ENCODE results near the gene PLOD1.

Gene PLOD1

DNA sequence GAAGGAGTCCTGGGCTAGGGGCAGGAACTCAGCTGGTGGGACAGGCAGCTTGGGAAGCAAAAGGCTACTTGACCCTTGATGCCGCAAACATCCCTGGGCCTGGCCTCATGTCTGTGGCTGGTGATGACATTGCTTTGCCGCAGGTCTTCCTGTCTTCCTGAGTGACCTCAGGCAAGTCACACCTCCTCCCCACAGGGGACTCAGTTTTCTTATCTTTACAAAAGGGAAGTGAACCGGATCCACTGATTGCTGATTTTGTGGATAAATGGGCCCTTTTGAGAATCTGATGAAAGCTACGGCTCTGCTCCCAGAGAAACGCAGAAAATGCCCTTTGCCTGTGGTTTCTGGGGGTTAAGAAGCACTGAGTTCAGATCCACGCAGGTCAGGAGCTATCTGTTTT, 20.7 kb downstream of the PLOD1 start:
- no peak for DNase-seq
- Mint-ChIP-seq H3K9me3 (no peaks in the 10 kb centered on the region), H3K36me3 (ENCODE audit: low read depth) (peaks cover 51% of the 10 kb centered on the region), H3K27ac (no peak overlapping the region), H3K4me3 (no peak overlapping the region), H3K4me1 (peaks cover 3% of the 10 kb centered on the region), H3K27me3 (ENCODE audit: low read depth, poor library complexity) (peaks cover 3% of the 10 kb centered on the region)
- TF ChIP-seq, protein P1, sequence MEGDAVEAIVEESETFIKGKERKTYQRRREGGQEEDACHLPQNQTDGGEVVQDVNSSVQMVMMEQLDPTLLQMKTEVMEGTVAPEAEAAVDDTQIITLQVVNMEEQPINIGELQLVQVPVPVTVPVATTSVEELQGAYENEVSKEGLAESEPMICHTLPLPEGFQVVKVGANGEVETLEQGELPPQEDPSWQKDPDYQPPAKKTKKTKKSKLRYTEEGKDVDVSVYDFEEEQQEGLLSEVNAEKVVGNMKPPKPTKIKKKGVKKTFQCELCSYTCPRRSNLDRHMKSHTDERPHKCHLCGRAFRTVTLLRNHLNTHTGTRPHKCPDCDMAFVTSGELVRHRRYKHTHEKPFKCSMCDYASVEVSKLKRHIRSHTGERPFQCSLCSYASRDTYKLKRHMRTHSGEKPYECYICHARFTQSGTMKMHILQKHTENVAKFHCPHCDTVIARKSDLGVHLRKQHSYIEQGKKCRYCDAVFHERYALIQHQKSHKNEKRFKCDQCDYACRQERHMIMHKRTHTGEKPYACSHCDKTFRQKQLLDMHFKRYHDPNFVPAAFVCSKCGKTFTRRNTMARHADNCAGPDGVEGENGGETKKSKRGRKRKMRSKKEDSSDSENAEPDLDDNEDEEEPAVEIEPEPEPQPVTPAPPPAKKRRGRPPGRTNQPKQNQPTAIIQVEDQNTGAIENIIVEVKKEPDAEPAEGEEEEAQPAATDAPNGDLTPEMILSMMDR (IDR thresholded peaks at IDR 0.05): no peak

DNA sequence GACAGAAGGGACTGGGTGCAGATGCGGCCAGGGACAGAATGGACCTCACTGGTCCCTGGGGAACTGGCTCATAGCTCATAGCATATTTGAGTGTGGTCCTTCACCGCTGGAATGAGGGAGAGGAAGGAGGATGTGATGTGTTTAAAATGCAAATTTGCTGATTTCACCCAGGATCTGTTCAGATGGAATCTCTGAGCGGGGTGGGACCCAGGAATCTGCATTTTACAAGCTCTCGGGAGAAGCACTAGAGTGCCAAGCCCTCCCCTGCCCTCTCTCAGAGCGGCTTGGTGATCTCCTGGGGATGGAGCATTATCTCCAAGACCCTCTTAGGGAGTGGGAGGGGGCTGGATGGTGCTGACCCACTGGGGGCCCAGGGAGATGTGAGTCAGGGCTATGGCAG, 22.9 kb downstream of the PLOD1 start:
- H3K27me3 Mint-ChIP-seq (ENCODE audit: low read depth, poor library complexity): no peaks in the 10 kb centered on the region
- DNase-seq: no peak
- no peak overlapping the region for H3K27ac Mint-ChIP-seq
- no peak overlapping the region for H3K4me3 Mint-ChIP-seq
- TF ChIP-seq, protein P1 (IDR thresholded peaks at IDR 0.05): no peak
- peaks cover 15% of the 10 kb centered on the region for H3K4me1 Mint-ChIP-seq
- peaks cover 42% of the 10 kb centered on the region for H3K36me3 Mint-ChIP-seq (ENCODE audit: low read depth)
- H3K9me3 Mint-ChIP-seq: no peaks in the 10 kb centered on the region

DNA sequence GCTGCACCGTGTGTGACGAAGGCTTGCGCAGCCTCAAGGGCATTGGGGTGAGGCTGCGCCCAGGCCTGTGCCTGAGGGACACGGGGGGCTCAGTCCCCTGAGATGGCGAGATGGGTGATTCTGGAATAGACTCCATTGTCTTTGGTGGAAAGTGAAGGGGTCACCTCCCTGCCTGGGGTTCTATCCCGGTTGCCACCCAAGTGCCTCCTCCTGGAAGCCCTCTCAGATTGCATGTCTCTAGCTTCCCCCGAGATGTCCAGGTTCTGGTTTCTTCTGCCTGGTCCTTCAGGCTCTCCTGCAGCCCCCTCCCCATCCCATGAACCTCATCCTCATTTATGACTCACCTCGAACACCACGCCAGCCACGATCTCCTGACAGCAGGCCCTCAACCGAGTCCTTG, 23.4 kb downstream of the PLOD1 start:
- H3K4me1 Mint-ChIP-seq: peaks cover 15% of the 10 kb centered on the region
- H3K9me3 Mint-ChIP-seq: no peaks in the 10 kb centered on the region
- H3K4me3 Mint-ChIP-seq: no peak overlapping the region
- peaks cover 37% of the 10 kb centered on the region for H3K36me3 Mint-ChIP-seq (ENCODE audit: low read depth)
- no peak overlapping the region for H3K27ac Mint-ChIP-seq
- TF ChIP-seq, protein P1 (IDR thresholded peaks at IDR 0.05): no peak
- no peaks in the 10 kb centered on the region for H3K27me3 Mint-ChIP-seq (ENCODE audit: low read depth, poor library complexity)
- no peak for DNase-seq

DNA sequence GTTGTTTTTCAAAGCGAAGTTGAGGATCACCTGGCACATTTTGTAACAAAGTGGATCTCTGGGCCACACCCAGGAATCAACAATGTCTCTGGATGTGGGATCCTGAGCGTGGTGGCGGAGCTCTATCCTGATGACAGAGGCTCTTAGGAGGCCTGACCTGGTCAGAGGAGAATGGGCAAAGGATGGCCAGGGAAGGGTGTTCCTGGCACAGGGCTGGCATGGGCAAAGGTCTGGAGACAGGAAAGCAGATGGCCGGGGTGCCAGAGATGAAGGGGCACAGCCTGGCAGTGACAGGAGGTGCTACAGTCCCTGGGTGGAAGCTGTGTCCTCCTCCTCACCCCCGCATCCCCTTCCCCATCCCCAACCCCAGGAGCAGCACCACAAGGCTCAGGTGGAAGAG, 25.8 kb downstream of the PLOD1 start:
- H3K36me3 Mint-ChIP-seq (ENCODE audit: low read depth): peaks cover 45% of the 10 kb centered on the region

DNA sequence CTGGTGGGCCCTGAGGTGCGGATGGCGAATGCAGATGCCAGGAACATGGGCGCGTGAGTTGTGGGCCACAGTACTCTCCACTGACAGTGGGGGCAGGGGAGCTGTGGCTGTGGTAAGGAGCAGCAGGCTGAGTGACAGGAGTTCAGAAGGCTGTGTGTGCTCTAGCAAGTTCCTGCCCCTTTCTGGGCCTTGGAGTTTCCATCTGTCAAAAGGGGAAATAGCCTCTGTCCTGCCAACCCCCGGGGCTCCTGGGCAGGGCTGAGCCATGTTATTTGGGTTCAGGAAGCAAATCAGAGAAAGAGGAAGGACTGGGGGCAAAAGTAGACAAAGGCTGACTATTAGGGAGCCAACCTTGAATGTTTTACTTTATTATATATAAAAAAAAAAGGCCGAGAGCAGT, 26.2 kb downstream of the PLOD1 start:
- H3K4me1 Mint-ChIP-seq: peaks cover 15% of the 10 kb centered on the region
- H3K27me3 Mint-ChIP-seq (ENCODE audit: low read depth, poor library complexity): no peaks in the 10 kb centered on the region
- no peak overlapping the region for H3K4me3 Mint-ChIP-seq
- peaks cover 45% of the 10 kb centered on the region for H3K36me3 Mint-ChIP-seq (ENCODE audit: low read depth)
- TF ChIP-seq, protein P1 (IDR thresholded peaks at IDR 0.05): no peak
- no peaks in the 10 kb centered on the region for H3K9me3 Mint-ChIP-seq
- no peak for DNase-seq
- H3K27ac Mint-ChIP-seq: peak overlapping the region; percentile 71

More for the DNA sequence above, 25.8 kb downstream of the PLOD1 start:
- no peak for DNase-seq
- no peaks in the 10 kb centered on the region for H3K27me3 Mint-ChIP-seq (ENCODE audit: low read depth, poor library complexity)
- TF ChIP-seq, protein P1 (IDR thresholded peaks at IDR 0.05): no peak
- no peak overlapping the region for H3K4me3 Mint-ChIP-seq
- peak overlapping the region; percentile 90 for H3K27ac Mint-ChIP-seq
- H3K4me1 Mint-ChIP-seq: peaks cover 15% of the 10 kb centered on the region
- no peaks in the 10 kb centered on the region for H3K9me3 Mint-ChIP-seq

DNA sequence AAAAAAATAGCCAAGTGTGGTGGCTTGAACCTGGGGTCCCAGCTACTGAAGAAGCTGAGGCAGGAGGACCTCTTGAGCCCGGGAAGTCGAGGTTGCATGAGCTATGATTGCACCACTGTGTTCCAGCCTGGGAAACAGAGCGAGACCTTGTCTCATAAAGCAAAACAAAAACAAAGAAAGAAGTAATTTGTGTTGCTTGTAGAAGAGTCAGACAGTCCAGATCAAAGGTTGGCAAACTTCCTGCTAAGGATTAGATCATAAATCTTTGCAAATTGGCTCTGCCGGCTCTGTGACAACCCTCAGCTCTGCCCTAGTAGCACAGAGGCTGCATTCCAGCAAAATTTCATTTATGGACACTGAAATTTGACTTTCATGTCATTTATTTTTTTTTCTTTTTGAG, 26.7 kb downstream of the PLOD1 start:
- Mint-ChIP-seq H3K9me3 (no peaks in the 10 kb centered on the region), H3K4me1 (peaks cover 15% of the 10 kb centered on the region), H3K36me3 (ENCODE audit: low read depth) (peaks cover 45% of the 10 kb centered on the region), H3K4me3 (no peak overlapping the region), H3K27me3 (ENCODE audit: low read depth, poor library complexity) (no peaks in the 10 kb centered on the region), H3K27ac (peak overlapping the region; percentile 71)
- no peak for DNase-seq
- TF ChIP-seq, protein P1 (IDR thresholded peaks at IDR 0.05): no peak

Measured in nephron progenitor cell (in vitro differentiated cells).